Measurements from ENCODE around the gene TMEM33.
"Not testable (repeated sequence)": the region's sequence is repeated elsewhere in the genome, so short reads cannot be mapped to it uniquely, and the experiment has no call there.

Gene TMEM33, protein sequence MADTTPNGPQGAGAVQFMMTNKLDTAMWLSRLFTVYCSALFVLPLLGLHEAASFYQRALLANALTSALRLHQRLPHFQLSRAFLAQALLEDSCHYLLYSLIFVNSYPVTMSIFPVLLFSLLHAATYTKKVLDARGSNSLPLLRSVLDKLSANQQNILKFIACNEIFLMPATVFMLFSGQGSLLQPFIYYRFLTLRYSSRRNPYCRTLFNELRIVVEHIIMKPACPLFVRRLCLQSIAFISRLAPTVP

GRCh38 chr4:41934901-41935651 lies at the start of gene TMEM33:
Gene TMEM33, plus strand, starts transcription at chr4:41935429. Its CDS starts 56 bp downstream, at chr4:41935485.
- peak; percentile 81 for DNase-seq

DNA sequence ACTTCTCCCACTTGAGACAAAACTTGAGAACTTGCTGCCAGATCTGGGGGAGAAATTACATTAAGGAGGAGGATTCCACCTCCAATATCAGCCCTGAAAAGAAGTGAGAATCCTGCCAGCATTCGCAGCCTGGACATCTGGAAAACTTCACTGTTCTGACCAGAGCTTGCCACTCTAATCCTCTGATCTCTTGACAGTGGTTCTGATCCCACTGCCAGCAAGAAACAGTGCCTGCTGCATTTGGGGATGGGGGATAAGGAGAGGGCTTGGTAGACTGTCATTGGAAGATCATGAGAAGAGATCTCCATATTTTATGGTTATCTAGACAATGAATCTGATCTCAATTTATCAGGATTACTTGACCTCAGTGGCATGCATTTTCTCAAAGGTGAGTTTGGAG lies 49.8 kb upstream of the TMEM33 start:
- no peak for DNase-seq

GRCh38 chr4:41887277-41887676 lies 48.0 kb upstream of the TMEM33 start:
- no peak for DNase-seq

GRCh38 chr4:41887821-41888686 lies 47.2 kb upstream of the TMEM33 start:
- peak; percentile 37 for DNase-seq

GRCh38 chr4:41888687-41889074 lies 46.5 kb upstream of the TMEM33 start:
- no peak for DNase-seq

GRCh38 chr4:41889317-41889716 lies 45.9 kb upstream of the TMEM33 start:
- DNase-seq: no peak

DNA sequence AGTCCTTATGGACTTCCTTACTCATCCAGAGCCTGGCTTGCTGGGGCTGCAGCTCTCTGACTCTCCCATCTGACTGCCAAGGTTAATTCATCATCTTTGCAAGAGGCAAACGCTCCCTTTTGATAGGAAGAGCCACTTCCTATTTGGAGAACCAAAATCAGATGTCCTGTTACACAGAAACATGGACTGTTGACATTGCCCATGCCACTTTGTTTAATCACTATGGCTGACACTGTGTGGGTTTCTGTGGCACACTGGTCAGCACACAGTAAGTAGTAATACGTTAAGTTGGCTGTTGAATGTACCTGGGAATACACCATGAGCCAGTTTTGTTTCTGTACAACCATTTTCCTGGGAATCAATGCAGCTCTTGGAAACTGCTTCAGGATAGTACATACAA lies 45.1 kb upstream of the TMEM33 start:
- no peak for DNase-seq

- DNase-seq: no peak
These were observed 38.6 kb upstream of the TMEM33 start for GRCh38 chr4:41896648-41897047.

GRCh38 chr4:41897698-41898097 lies 37.5 kb upstream of the TMEM33 start:
- DNase-seq: no peak

DNA sequence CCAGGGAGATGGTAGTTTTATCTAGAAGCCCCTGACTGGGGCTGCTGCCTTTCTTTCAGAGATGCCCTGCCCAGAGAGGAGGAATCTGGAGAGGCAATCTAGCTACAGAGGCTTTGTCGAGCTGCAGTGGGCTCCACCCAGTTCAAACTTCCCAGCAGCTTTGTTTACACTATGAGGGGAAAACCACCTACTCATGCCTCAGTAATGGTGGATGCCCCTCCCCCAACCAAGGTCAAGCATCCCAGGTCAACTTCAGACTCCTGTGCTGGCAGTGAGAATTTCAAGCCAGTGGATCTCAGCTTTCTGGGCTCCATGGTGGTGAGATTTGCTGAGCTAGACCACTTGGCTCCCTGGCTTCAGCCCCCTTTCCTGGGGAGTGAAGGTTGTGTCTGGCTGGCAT lies 26.1 kb upstream of the TMEM33 start:
- peak; percentile 78 for DNase-seq

- DNase-seq: no peak
These were observed 22.7 kb upstream of the TMEM33 start for GRCh38 chr4:41912546-41912945.

DNA sequence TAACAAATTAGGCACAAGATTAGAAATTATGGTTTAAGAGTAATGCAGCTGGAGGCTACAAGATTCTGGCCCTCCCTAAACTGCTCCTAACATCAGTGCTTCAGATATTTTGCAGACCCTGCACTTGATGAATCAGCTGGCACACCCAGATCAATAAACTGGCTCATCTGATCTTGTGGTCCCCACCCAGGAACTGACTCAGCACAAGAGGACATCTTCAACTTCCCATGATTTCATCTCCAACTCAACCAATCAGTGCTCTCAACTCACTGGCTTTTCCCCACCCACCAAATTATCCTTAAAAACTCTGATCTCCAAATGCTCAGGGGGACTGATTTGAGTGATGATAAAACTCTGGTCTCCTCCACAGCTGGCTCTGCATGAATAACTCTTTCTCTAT lies 21.7 kb upstream of the TMEM33 start:
- peak; percentile 75 for DNase-seq

DNA sequence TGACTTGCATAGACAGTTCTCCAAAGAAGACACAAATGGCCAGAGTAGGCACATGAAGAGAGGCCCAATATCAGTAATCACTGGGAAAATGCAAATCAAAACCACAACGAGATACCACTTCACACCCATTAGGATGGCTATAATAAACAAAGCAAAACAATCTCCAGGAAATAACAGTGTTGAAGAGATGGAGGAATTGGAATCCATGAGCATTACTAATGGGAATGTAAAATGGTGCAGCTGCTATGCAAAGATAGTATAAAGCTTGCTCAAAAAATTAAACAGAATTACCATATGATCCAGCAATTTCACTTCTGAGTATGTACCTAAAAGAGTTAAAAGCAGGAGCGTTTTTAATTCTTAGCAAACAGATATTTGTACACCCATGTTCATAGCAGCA lies 17.0 kb upstream of the TMEM33 start:
- no peak for DNase-seq

- DNase-seq: not testable (repeated sequence)
These were observed 14.8 kb upstream of the TMEM33 start for GRCh38 chr4:41920416-41920815.

DNA sequence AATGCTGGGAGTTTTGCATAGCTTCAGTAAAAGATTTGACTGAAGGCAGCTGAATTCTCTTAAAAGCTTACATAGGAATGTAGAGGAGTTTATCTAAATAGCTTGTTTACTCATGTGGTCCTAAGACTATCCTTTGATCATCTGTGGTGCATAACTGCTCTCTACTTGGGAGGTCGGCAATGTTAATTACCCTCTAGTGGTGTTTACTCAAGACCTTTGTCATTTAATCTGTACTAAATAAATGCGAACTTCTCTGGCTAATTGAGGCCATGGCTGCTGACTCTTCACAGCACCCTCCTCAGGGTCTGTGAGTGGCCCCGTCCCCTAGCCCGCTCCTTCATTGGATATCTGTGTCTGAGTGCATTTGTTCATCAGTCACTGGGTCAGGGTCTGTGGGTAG lies 13.8 kb upstream of the TMEM33 start:
- DNase-seq: no peak

GRCh38 chr4:41927796-41928499 lies 7.3 kb upstream of the TMEM33 start:
- no peak for DNase-seq

- no peak for DNase-seq
These were observed 4.9 kb upstream of the TMEM33 start for GRCh38 chr4:41930139-41930831.

GRCh38 chr4:41932988-41933387 lies 2.2 kb upstream of the TMEM33 start:
- DNase-seq: no peak

DNA sequence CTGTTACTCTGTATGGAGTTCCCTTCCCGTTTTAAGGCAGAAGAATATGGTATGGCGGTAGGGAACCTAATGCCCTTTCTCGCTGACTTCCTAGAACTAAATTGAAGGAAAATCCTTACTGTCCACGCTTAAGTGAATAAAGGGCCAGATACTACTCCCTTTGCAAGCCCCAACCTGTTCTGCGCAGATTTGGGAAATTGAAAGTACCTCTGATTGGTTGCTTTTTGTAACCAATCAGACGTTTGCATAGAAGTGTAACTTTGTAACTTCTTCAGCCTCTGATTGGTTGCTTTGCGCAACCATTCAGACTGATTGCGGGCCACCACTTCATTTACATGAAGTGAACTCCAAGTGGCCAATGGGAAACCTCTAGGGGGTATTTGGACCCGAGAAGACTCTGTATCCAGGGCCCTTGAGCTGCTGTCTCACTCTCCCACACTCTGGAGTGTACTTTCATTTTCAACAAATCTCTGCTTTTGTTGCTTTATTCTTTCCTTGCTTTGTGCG lies 1.2 kb upstream of the TMEM33 start:
- no peak for DNase-seq

- DNase-seq: no peak
These were observed 722 bp upstream of the TMEM33 start for GRCh38 chr4:41934514-41934900.

- DNase-seq: no peak
These were observed 408 bp downstream of the TMEM33 start for GRCh38 chr4:41935652-41936021.

DNA sequence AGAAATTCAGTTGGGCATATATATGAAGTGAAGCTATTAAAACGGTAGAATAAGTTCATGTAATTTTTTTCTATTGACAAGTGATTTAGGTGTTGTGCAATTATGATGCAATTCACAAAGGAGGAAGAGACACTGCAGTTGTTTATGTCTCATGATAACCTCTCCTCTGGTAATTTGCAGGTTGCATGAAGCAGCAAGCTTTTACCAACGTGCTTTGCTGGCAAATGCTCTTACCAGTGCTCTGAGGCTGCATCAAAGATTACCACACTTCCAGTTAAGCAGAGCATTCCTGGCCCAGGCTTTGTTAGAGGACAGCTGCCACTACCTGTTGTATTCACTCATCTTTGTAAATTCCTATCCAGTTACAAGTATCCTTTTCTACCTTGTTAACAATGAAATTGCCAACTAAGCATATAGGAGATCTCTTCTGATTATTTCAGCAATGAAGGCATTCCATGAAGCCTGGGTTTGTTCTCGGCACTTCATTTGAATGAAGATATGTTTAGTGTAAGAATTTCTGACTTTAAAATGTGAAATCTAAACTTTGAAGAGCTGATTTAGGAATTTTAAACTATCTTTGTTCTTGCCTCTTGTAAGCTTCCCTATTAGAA lies 3.9 kb downstream of the TMEM33 start:
- DNase-seq: no peak

Measured in T1000 (cell line).